ENCODE results near the gene CDRT15L2.

DNA sequence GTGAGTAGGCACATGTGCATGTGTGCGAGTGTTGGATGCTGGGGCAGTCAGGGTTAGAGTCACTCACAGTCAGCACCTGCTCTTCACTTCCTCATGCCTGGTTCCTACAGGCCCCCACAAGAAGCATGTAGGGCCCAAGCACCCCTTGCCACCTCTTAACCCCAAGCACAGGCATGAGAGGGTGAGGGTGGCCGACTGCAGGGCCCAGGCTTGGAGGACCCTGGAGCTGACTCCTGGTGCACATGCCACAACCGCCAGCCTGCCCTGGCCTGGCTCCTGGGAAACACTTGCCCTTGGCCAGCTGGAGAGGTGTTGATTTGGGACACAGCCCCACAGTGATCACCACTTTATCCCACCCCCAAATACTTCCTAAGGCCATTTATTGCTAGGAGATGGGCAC, 16.9 kb upstream of the CDRT15L2 start:
- TF ChIP-seq, protein P1, sequence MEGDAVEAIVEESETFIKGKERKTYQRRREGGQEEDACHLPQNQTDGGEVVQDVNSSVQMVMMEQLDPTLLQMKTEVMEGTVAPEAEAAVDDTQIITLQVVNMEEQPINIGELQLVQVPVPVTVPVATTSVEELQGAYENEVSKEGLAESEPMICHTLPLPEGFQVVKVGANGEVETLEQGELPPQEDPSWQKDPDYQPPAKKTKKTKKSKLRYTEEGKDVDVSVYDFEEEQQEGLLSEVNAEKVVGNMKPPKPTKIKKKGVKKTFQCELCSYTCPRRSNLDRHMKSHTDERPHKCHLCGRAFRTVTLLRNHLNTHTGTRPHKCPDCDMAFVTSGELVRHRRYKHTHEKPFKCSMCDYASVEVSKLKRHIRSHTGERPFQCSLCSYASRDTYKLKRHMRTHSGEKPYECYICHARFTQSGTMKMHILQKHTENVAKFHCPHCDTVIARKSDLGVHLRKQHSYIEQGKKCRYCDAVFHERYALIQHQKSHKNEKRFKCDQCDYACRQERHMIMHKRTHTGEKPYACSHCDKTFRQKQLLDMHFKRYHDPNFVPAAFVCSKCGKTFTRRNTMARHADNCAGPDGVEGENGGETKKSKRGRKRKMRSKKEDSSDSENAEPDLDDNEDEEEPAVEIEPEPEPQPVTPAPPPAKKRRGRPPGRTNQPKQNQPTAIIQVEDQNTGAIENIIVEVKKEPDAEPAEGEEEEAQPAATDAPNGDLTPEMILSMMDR (IDR thresholded peaks at IDR 0.05; ENCODE audit: low read depth, low read length, poor library complexity, severe bottlenecking) = no peak
- no peak for TF ChIP-seq EZH2phosphoT487 (IDR thresholded peaks at IDR 0.05; ENCODE audit: borderline replicate concordance, low read length)

Data from DOHH2 (cell line).